Keratinocyte (primary cell): Measurements from ENCODE around the gene ZBTB20. TPM values are rescaled to one million over a fixed set of nuclear protein-coding genes. Genes with fewer than 3 reads are reported as not detected.

ENCODE experiments used
- DNase-seq: peaks from one replicate; pipeline ENCODE4 v3.0.0-alpha.2; 2011; ENCODE audit warnings: low read depth, missing footprints, low spot score
- FAIRE-seq: peaks from 2 replicates; lab custom pipeline; 2011; peaks lifted over from hg19 to GRCh38; lab: Jason Lieb, UNC
- H2AFZ ChIP-seq: 2 replicates; pipeline ENCODE4 v1.6.0; 2012; ENCODE audit warnings: low read length, control low read depth, inconsistent platforms; ENCODE audit not compliant: control insufficient read depth
- H3K27ac ChIP-seq: 2 replicates; pipeline ENCODE4 v1.5.1; 2011; ENCODE audit warnings: low read length; ENCODE audit not compliant: control insufficient read depth, insufficient read depth
- H3K27me3 ChIP-seq: 3 replicates; pipeline ENCODE4 v1.6.0; 2011; ENCODE audit warnings: low read length; ENCODE audit not compliant: control insufficient read depth, insufficient read depth; ENCODE audit errors: extremely low read depth
- H3K36me3 ChIP-seq, 2 experiments: 2 replicates in 1 of 2; 3 replicates in 1 of 2; pipeline ENCODE4 v1.5.1; 2011; ENCODE audit warnings: low read length in 2 of 2, mild to moderate bottlenecking in 1 of 2; ENCODE audit not compliant: control insufficient read depth in 2 of 2, insufficient read depth in 2 of 2; ENCODE audit errors: extremely low read depth in 1 of 2
- H3K4me1 ChIP-seq: 3 replicates; pipeline ENCODE4 v1.5.1; 2011; ENCODE audit warnings: low read length; ENCODE audit not compliant: control insufficient read depth, insufficient read depth; ENCODE audit errors: extremely low read depth
- H3K4me2 ChIP-seq: 3 replicates; pipeline ENCODE4 v1.6.0; 2011; ENCODE audit warnings: low read depth, low read length; ENCODE audit not compliant: control insufficient read depth, insufficient read depth; ENCODE audit errors: extremely low read depth
- H3K4me3 ChIP-seq, 3 experiments: fragments of 200-600 bp in 1 of 3; sonication (generic) in 1 of 3; 2 replicates in 2 of 3; 3 replicates in 1 of 3; pipeline ENCODE4 v1.5.1; 2011 to 2016; ENCODE audit warnings: low read length in 3 of 3, mild to moderate bottlenecking in 3 of 3, control low read depth in 2 of 3, inconsistent platforms in 1 of 3, low read depth in 1 of 3, mixed read lengths in 1 of 3, mixed run types in 1 of 3, moderate library complexity in 1 of 3; ENCODE audit not compliant: control insufficient read depth in 2 of 3, insufficient read depth in 2 of 3; ENCODE audit errors: extremely low read depth in 1 of 3
- H3K79me2 ChIP-seq: 2 replicates; pipeline ENCODE4 v1.6.0; 2012; ENCODE audit warnings: low read length; ENCODE audit not compliant: control insufficient read depth, insufficient read depth
- H3K9ac ChIP-seq: 3 replicates; pipeline ENCODE4 v1.6.0; 2011; ENCODE audit warnings: low read length; ENCODE audit not compliant: control insufficient read depth, insufficient read depth; ENCODE audit errors: extremely low read depth
- H3K9me1 ChIP-seq: 3 replicates; pipeline ENCODE4 v1.6.0; 2011; ENCODE audit warnings: low read length; ENCODE audit not compliant: control insufficient read depth, insufficient read depth; ENCODE audit errors: extremely low read depth
- H3K9me3 ChIP-seq: 2 replicates; pipeline ENCODE4 v1.5.1; 2012; ENCODE audit warnings: low read depth, low read length; ENCODE audit not compliant: control insufficient read depth
- H4K20me1 ChIP-seq: 3 replicates; pipeline ENCODE4 v1.6.0; 2011; ENCODE audit warnings: low read length; ENCODE audit not compliant: control insufficient read depth, insufficient read depth; ENCODE audit errors: extremely low read depth
- EZH2 ChIP-seq: IDR thresholded peaks from one replicate; pipeline ENCODE4 v1.6.1; 2012; ENCODE audit warnings: inconsistent platforms, mild to moderate bottlenecking, low read length, moderate library complexity
- dilution Hi-C: fragments of 300-500 bp; cut with MboI; formaldehyde crosslinking; loops from one replicate; pipeline ENCODE4 v1.7.0; 2020; ENCODE audit warnings: low sequenced_read_pairs; ENCODE audit not compliant: extremely low pct_ligation_motif_present
- polyA plus RNA-seq, 5 experiments: library from polyadenylated mRNA; depleted of rRNA in 3 of 5; stranded (reverse) in 3 of 5; stranded (forward) in 1 of 5; unstranded in 1 of 5; fragments of >200 nt; gene quantifications; 1 replicate in 1 of 5; 2 replicates in 3 of 5; 3 replicates in 1 of 5; pipeline versions ENCODE4 v1.2.1 to v1.2.3, GENCODE V29; 2011 to 2012; ENCODE audit warnings: missing spikeins in 2 of 5, low read depth in 1 of 5, low replicate concordance in 1 of 5
- TF ChIP-seq, protein P1 (sequence below), 3 experiments: IDR thresholded peaks in 1 of 3; conservative IDR thresholded peaks in 1 of 3; optimal IDR thresholded peaks in 1 of 3; 2 replicates in 2 of 3; 3 replicates in 1 of 3; pipeline versions ENCODE3 to v1.5.1; 2011; ENCODE audit warnings: low read length in 3 of 3, mild to moderate bottlenecking in 3 of 3, moderate library complexity in 2 of 3, control low read depth in 1 of 3, inconsistent platforms in 1 of 3; ENCODE audit not compliant: insufficient read depth in 2 of 3; ENCODE audit errors: extremely low read depth in 1 of 3

ZBTB20 gene
- polyA plus RNA-seq, 1 donor (not counting 4 experiments of a cell fraction or from before 2014, with no cell fraction given): 0.52 TPM

DNA sequence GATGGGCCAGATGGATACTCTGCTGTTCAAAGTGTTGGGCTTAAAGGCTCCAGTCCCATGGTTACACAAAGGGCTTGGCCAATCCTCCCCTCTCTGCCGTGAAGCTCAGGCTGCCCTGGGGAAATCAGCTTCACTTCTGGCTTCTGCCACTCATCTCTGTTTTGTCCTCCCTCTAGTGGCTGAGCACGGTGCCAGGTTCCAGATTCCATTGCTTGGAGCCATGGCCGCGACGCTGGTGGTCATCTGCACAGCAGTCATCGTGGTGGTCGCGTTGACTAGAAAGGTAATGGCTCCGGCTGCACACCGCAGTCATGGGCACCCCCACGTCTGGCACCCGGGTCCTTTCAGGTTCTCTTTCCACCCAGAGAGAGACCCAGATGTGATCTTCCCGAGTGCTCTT, 847.7 kb downstream of the ZBTB20 start:
- no peaks in the 10 kb centered on the region for H3K9me1 ChIP-seq
- no peak for FAIRE-seq
- dilution Hi-C loops: no loop called here

DNA sequence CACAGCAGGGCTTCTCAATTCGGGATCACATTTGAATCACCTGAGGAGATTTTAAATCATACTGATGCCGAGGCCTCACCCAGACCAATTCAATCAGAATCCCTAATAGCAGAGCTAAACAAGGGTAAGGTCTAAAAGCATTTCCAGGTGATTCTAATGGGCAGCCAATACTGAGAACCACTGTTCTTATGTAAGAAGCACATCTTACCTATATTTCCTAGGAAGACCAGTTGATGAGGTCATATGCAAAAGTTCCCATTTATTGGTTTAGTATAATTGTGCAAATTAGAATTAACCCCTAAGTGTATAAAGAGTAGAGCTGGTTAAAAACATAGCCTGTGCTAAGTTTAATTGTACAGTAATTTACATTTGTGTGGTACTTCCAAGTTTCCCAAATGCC, 851.1 kb downstream of the ZBTB20 start:
- Histone ChIP-seq H3K9me3 (no peaks in the 10 kb centered on the region), H3K27ac (no peak overlapping the region), H3K9me1 (no peaks in the 10 kb centered on the region), H3K4me2 (no peak overlapping the region), H2AFZ (no peak overlapping the region), H3K27me3 (no peaks in the 10 kb centered on the region), H3K36me3 (no peaks in the 10 kb centered on the region), H3K4me3 (no peak overlapping the region), H3K4me1 (no peaks in the 10 kb centered on the region), H4K20me1 (no peaks in the 10 kb centered on the region), H3K79me2 (no peaks in the 10 kb centered on the region), H3K9ac (no peak overlapping the region)
- FAIRE-seq (no peak), DNase-seq (no peak)
- dilution Hi-C loops: no loop called here
- TF ChIP-seq EZH2: no peak
- TF ChIP-seq, protein P1, sequence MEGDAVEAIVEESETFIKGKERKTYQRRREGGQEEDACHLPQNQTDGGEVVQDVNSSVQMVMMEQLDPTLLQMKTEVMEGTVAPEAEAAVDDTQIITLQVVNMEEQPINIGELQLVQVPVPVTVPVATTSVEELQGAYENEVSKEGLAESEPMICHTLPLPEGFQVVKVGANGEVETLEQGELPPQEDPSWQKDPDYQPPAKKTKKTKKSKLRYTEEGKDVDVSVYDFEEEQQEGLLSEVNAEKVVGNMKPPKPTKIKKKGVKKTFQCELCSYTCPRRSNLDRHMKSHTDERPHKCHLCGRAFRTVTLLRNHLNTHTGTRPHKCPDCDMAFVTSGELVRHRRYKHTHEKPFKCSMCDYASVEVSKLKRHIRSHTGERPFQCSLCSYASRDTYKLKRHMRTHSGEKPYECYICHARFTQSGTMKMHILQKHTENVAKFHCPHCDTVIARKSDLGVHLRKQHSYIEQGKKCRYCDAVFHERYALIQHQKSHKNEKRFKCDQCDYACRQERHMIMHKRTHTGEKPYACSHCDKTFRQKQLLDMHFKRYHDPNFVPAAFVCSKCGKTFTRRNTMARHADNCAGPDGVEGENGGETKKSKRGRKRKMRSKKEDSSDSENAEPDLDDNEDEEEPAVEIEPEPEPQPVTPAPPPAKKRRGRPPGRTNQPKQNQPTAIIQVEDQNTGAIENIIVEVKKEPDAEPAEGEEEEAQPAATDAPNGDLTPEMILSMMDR (optimal IDR thresholded peaks at IDR 0.05 in 1 of 3, IDR thresholded peaks at IDR 0.05 in 1 of 3, conservative IDR thresholded peaks at IDR 0.05 in 1 of 3; ENCODE audit: extremely low read depth in 1 of 3, insufficient read depth in 2 of 3, low read length in 3 of 3): no peak

More for the DNA sequence above, 847.7 kb downstream of the ZBTB20 start:
- no peaks in the 10 kb centered on the region for H3K4me1 ChIP-seq
- no peak overlapping the region for H3K4me2 ChIP-seq
- no peaks in the 10 kb centered on the region for H3K79me2 ChIP-seq
- H3K27ac ChIP-seq: no peak overlapping the region
- no peaks in the 10 kb centered on the region for H3K27me3 ChIP-seq
- H3K9ac ChIP-seq: no peak overlapping the region
- H3K9me3 ChIP-seq: no peaks in the 10 kb centered on the region
- H3K4me3 ChIP-seq: no peak overlapping the region
- no peaks in the 10 kb centered on the region for H3K36me3 ChIP-seq
- TF ChIP-seq, protein P1 (optimal IDR thresholded peaks at IDR 0.05 in 1 of 3, IDR thresholded peaks at IDR 0.05 in 1 of 3, conservative IDR thresholded peaks at IDR 0.05 in 1 of 3; ENCODE audit: extremely low read depth in 1 of 3, insufficient read depth in 2 of 3, low read length in 3 of 3): peak; percentile 27 to 50 (median 43)
- TF ChIP-seq EZH2: no peak
- DNase-seq: no peak
- H2AFZ ChIP-seq: no peak overlapping the region
- no peaks in the 10 kb centered on the region for H4K20me1 ChIP-seq
